Prostate gland (tissue), 2 donors: ENCODE data around the gene ANKIB1.

Experiments
- CTCF ChIP-seq, 4 experiments: fragments of 200-600 bp in 2 of 4; fragments of 450-650 bp in 2 of 4; sonication (generic) in 2 of 4; IDR thresholded peaks; 1 replicate in 3 of 4; 2 replicates in 1 of 4; pipeline ENCODE4 v1.5.1; 2016 to 2019; ENCODE audit warnings: antibody characterized with exemption in 4 of 4, mild to moderate bottlenecking in 2 of 4, moderate library complexity in 2 of 4
- POLR2A ChIP-seq: fragments of 450-650 bp; IDR thresholded peaks from one replicate; pipeline ENCODE4 v1.6.1; 2016; ENCODE audit warnings: antibody characterized with exemption, mild to moderate bottlenecking
- POLR2AphosphoS5 ChIP-seq: sonication (generic); formaldehyde crosslinking; IDR thresholded peaks from one replicate; pipeline ENCODE4 v1.6.1; 2017; ENCODE audit warnings: antibody characterized with exemption

GRCh38 chr7:92435542-92435941 lies 189.8 kb downstream of the ANKIB1 start:
- TF ChIP-seq CTCF (IDR thresholded peaks at IDR 0.05) (no peak), POLR2A (no peak), POLR2AphosphoS5 (no peak)
